NCI-H82 (cell line): ENCODE measurements around the gene TBC1D22B.

Experiments used
- DNase-seq: peaks from one replicate; lab custom pipeline; 2025; lab: John Stamatoyannopoulos, UW

Gene TBC1D22B

GRCh38 chr6:37257634-37258404, at the start of gene TBC1D22B, which contains the start of gene TMEM217:
TSS of gene TBC1D22B (plus strand) at chr6:37257772. CDS start at chr6:37257918, 146 bp downstream.
TSS of gene TMEM217 (minus strand) at chr6:37258144. CDS start at chr6:37219030, 39,114 bp downstream.
- DNase-seq: peak; percentile 97

GRCh38 chr6:37207903-37208456, 49.6 kb upstream of the TBC1D22B start:
- peak; percentile 90 for DNase-seq

GRCh38 chr6:37208793-37209192, 48.8 kb upstream of the TBC1D22B start:
- no peak for DNase-seq

GRCh38 chr6:37209461-37210205, 47.9 kb upstream of the TBC1D22B start:
- no peak for DNase-seq

GRCh38 chr6:37210313-37210968, 47.1 kb upstream of the TBC1D22B start:
- DNase-seq: peak; percentile 95

GRCh38 chr6:37212268-37212667, 45.3 kb upstream of the TBC1D22B start:
- no peak for DNase-seq

GRCh38 chr6:37218061-37218460, 39.5 kb upstream of the TBC1D22B start:
- no peak for DNase-seq

- no peak for DNase-seq
Observed at GRCh38 chr6:37218511-37218910, 39.1 kb upstream of the TBC1D22B start.

- no peak for DNase-seq
Observed at GRCh38 chr6:37221585-37222124, 35.9 kb upstream of the TBC1D22B start.

- DNase-seq: peak; percentile 97
Observed at GRCh38 chr6:37222125-37222967, 35.2 kb upstream of the TBC1D22B start.

- no peak for DNase-seq
Observed at GRCh38 chr6:37222992-37223391, 34.6 kb upstream of the TBC1D22B start.

- no peak for DNase-seq
Observed at GRCh38 chr6:37225350-37226169, 32.0 kb upstream of the TBC1D22B start.

- peak; percentile 61 for DNase-seq
Observed at GRCh38 chr6:37230104-37230503, 27.5 kb upstream of the TBC1D22B start.

GRCh38 chr6:37232430-37233017, 25.0 kb upstream of the TBC1D22B start:
- no peak for DNase-seq

- no peak for DNase-seq
Observed at GRCh38 chr6:37233541-37233940, 24.0 kb upstream of the TBC1D22B start.

- no peak for DNase-seq
Observed at GRCh38 chr6:37236921-37237320, 20.7 kb upstream of the TBC1D22B start.

- DNase-seq: no peak
Observed at GRCh38 chr6:37237789-37238188, 19.8 kb upstream of the TBC1D22B start.

GRCh38 chr6:37238381-37238780, 19.2 kb upstream of the TBC1D22B start:
- DNase-seq: no peak

- DNase-seq: no peak
Observed at GRCh38 chr6:37239526-37239925, 18.0 kb upstream of the TBC1D22B start.
